GM19463 (cell line): ENCODE results near the gene CFAP77.

ENCODE experiments used
- ATAC-seq: cut with Tn5 transposase; IDR thresholded peaks from one replicate; pipeline ENCODE4 v1.9.1; 2021; ENCODE audit warnings: mild to moderate bottlenecking, moderate library complexity; ENCODE audit not compliant: unreplicated experiment

The CFAP77 gene

DNA sequence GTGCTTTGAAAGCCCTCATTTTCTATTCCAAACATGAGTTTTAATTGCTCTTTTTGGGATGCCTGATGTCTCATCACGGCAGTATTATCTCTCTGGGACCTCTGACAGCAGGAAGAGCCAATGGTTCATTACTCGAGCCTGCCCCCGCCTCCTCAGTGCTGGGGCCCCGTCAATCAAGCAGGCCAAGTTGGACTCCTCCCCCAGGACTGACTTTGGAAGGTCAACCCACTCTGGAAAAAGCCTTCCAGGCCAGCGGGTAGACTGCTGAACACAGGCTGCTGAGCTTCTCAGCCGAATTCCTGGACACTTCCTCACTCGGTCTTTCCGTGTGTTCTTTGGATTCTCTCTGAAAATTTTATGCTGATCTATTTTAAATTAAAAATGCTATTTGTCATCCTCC lies 162.9 kb downstream of the CFAP77 start:
- no peak for ATAC-seq

DNA sequence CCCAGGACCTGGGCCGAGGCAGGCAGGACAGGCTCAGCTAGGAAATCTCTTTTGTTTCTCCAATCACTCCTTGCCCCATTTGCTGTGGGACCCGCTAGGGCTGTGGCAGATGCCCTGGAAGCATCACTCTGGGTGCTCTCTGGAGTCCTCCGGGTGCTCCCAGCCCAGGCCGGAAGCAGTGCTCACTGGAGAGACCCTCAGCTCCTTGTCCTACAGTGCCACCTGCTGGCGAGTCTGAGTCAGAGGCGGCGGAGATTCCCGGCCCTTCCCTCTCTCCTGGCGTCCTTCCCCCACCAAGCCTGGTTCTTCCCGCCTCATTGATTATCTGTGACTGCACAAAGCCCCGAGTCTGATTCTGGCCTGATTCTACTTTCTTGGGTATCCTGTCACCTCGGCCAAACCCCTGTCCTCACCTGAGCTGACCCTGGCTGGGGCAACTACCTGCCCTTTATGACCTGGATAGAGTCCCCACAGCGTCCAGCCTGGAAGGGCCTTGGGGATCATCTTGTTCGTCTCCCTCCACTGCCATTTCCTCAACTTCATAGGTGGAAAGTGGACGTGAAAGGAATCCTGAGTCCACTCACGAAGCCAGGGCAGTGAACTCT lies 165.1 kb downstream of the CFAP77 start:
- no peak for ATAC-seq

DNA sequence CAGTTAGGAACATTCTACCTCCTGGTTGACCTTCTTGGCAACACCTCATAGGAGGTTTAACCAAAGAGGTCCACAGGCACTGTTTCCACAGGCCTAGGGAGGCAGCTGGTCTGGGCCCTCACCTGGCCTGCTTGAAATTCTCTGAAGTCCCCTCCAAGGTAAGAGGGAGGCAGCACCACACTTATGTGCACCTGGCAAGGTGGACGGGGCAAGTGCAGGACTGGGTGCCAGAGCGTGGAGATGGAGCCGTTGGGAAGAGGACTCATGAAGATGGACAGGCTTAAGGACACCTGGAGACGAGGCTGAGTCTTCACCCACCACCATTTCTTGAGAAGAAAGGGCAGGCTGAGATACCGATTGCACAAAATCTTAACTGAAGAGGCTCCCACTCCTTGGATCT lies 165.8 kb downstream of the CFAP77 start:
- no peak for ATAC-seq

DNA sequence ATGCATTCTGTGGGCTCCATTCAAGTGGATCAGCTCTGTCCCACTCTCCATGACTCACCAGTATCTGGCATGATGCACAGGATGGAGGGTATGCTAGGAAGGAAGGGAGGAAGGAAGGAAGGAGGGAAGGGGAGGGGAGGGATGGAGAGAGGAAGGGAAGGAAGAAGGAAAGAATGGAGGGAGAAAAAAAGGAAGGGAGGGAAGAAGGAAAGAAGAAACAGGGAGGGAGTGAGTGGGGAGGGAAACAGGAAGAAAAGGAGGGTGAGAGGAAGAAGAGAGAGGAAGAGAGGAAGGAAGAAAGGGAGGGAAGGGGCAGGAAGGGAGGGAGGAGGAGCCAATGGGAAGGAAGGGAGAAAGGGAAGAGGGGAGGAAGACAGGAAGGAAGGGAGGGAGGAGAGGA lies 167.1 kb downstream of the CFAP77 start:
- ATAC-seq: no peak

GRCh38 chr9:132578367-132578932 lies 168.4 kb downstream of the CFAP77 start:
- no peak for ATAC-seq

DNA sequence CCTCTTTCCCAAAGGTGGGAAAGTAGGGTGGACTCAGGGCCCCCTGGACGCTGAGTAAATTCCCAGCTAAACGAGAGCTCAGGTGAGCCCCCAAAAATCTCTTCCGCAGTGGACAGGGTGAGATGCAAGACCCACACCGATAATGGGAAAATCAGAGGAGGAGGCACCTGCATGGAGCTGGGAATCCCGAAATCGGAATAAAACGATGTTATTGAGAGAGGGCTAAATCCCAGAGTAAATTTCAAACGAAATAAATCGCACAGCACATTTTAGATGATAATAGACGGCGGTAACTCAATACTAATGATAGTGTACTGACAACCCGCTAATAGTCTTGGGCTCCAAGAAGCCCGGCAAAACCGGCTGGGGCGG lies 169.4 kb downstream of the CFAP77 start:
- no peak for ATAC-seq

DNA sequence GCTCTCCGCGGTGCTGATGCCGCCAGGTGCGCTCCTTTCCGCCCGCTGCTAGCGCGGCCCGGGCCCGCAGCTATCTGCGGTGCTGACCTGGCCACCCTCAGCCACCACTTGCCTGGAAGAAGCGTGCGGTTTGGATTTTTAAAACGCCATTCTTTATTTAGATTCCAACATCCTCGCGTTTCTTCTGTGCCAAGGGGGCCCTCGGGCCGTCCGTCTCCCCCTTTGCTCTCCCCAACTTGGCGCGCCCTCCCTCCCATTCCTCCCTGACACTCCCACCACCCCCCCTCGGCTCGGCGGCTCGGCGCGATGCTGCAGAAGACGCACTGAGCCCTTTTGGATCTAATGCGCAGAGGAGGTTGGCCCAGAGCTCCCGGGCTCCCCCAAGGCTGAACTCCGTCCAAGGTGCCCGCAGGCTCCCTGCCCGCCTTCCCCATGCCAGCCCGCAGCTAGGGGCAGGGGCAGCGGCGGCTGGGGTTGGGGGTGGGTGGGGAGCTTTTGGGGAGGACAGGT lies 172.3 kb downstream of the CFAP77 start, which contains the start of gene BARHL1:
Gene BARHL1, plus strand, starts transcription at position 331 of the 510 bp plus-strand sequence. CDS start 192 bp downstream, outside the sequence.
- no peak for ATAC-seq

- no peak for ATAC-seq
Measured at GRCh38 chr9:132582786-132583583, 173.0 kb downstream of the CFAP77 start.

- no peak for ATAC-seq
Measured at GRCh38 chr9:132583584-132584304, 173.7 kb downstream of the CFAP77 start.

DNA sequence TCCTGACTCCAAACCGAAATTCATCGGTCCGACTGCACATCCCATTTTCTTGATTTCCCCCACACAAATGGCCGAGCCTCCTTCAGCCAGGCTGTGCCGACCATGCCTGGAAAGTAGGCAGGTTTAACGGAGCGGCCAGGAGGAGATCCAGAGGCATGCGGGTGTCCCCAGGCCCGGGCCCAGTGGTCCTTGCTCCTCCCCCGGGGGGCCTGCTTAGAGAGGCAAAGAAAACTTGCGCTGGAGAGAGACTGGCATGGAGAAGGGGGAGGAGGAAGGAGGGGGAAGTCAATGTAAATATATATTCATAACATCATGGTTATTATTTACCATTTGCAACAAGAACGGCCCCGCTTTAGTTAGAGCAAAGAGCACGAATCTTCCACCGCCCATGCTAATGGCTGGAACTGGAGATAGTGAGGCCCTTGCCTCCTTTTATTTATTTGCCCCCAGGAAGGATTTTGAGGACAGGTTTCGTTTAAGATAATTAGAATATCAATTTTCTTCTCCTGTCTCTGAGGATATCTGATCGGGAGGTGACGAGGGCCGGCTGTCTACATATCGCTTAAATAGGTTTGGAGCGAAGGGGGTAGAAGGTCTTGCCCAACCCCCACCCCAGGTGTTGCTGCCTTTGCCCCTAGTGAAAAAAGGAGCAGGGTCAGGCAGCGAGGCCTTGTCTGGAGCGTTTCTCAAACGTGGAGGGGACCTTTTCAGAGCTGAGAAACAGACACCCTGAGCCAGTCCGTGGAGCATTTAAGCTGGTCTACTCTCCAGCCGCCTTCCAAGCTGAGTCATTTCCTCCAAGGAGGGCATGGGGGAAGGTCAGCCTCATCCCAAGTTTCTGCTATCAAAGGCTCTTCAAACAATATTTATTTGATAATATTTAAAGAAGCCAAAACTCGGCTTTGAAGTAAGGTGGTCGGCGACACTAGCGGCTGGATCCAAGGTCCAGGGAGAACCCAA lies 174.9 kb downstream of the CFAP77 start:
- no peak for ATAC-seq

DNA sequence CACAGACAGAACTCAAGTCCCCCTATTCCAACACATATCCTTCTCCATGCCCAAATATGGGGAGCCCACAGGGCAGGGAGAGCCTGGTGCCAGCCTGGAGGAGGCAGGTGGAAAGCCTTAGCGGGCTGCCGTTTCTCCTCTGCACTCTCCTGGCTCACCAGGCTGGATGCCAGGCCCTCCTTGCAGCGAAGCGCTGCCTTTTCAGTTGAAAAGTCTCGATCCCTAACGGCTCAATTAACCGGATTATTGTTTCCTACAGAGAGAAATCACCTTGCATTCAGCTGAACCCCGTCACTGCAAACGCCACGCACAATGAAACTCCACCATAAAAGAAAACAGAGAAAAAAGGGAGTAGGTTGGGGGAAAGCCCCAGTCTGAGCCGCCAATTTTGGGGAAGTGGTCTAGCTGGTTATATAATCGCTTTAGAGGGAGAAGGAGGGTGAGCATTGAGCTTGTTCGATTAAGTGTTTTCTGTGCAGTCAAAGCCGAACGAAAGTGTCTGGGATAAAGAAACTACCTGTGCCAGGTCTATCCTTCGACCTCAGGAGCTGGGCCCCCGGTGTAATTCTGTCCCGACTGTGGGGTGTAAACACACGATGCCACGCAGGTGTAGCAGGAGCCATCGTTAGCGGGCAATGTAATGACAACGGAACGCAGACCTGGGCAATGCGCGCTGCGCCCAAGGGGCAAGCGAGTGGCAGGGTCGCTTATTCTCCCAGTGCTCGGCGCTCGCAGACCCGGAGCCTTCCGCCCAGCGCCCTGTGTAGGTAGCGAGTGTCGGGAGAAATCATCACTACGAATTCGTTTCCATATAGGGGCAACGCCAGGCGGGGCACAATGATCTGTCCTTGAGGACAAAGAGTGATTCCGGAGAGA lies 176.2 kb downstream of the CFAP77 start:
- ATAC-seq: no peak

DNA sequence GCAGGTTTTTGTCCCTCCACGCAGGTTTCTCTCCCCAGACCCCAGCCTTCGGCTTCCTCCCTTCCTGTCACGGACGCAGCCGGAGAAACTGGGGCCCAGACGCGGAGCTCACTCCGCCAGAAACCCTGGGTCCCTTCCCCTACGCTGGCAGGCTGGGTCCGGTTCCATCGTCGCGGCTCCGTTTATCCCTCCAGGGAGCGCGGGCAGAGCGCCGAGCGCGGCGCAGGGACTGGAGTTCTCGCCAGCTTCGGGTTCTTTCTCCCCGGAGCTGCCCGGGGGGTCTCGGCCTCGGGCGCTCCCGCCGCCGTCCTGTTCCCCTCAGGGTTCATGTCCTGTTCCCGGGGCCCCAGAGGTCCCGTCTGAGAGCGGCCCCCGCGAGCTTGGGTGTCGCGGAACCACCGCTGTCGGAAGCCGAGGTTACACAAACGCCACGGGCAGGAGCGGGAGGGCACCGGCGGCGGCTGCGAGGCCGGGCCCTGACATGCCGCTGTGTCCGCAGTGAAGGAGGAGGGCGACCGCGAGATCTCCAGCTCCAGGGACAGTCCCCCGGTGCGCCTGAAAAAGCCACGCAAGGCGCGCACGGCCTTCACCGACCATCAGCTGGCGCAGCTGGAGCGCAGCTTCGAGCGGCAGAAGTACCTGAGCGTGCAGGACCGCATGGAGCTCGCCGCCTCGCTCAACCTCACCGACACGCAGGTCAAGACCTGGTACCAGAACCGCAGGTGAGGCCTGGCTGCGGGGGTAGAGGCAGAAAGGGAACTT lies 177.0 kb downstream of the CFAP77 start:
- no peak for ATAC-seq

DNA sequence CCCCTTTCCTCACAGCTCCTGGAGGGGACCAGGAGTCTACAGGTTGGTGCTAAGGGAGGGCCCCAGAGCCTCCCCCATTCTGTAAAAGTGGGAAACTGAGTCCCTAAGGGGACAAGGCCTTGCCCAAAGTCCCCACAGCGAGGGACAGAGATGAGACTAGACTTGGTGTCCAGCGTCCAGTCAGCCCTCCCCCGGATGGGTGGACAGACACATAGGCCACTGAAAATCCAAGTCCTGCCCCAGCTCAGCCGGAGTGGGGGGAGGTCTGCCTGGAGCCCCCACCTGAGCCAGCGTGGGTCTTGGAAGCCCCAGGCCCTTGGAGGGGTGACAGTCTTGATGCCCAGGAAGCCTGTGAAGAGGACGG lies 177.6 kb downstream of the CFAP77 start:
- no peak for ATAC-seq

DNA sequence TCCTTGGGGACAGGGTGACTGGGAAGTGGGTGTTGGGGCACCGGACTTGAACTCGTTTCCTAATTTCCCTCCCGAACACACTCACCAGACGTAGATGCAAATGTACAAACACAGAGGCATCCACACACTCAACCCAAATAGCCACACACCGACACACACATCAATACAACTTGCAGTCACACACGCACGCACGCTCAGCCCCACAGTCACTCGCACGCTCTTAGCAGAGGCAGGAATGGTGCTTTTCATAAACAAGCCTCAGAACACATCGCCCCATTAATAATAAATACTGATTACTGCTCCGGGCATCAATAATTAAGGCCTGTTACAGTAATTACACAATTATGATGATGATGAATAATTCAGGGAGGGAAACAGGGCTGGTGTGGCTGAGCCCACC lies 178.1 kb downstream of the CFAP77 start:
- no peak for ATAC-seq

DNA sequence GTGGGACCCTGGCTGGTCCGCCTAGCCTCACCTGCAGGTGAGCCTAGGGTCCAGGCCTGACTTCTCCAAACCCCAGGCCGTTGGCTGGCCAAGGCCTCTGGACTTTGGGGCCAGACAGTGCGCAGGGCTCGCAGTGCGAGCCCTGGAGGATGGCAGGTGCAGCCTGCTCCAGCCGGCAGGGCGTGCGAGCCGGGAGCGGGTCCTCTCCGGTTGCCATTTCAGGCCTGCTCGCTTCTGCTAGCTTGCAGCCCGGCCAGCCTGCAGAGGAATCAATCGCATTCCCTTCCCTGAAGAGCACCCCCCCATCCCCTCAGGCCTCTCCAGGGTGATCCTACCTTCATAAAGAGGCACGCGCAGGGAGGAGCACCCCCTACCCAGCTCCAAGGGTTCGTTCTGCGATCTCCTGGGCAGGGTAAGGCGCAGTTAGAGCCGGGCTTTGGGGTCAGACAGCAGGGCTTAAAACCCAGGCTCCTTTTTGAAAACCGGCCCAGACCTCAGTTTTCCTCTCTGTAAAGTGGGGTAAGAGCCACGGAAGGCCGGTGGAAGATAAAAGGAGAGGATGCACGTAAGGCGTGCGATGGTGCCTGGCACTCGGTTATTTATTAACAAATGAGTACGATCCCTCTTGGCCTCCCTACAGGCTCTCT lies 178.6 kb downstream of the CFAP77 start:
- ATAC-seq: no peak

GRCh38 chr9:132589148-132590036 lies 179.4 kb downstream of the CFAP77 start:
- ATAC-seq: no peak

- no peak for ATAC-seq
Measured at GRCh38 chr9:132590037-132590317, 180.0 kb downstream of the CFAP77 start.
